ENCODE results near the gene ANKRD63. TPM values are rescaled to one million over a fixed set of nuclear protein-coding genes. Genes with fewer than 3 reads are reported as not detected.

ANKRD63 gene
- total and polyA plus RNA-seq, 10 of the 15 experiments (the other 5 are each of a cell fraction or from before 2014, with no cell fraction given) = not detected

- TF ChIP-seq, protein P1, sequence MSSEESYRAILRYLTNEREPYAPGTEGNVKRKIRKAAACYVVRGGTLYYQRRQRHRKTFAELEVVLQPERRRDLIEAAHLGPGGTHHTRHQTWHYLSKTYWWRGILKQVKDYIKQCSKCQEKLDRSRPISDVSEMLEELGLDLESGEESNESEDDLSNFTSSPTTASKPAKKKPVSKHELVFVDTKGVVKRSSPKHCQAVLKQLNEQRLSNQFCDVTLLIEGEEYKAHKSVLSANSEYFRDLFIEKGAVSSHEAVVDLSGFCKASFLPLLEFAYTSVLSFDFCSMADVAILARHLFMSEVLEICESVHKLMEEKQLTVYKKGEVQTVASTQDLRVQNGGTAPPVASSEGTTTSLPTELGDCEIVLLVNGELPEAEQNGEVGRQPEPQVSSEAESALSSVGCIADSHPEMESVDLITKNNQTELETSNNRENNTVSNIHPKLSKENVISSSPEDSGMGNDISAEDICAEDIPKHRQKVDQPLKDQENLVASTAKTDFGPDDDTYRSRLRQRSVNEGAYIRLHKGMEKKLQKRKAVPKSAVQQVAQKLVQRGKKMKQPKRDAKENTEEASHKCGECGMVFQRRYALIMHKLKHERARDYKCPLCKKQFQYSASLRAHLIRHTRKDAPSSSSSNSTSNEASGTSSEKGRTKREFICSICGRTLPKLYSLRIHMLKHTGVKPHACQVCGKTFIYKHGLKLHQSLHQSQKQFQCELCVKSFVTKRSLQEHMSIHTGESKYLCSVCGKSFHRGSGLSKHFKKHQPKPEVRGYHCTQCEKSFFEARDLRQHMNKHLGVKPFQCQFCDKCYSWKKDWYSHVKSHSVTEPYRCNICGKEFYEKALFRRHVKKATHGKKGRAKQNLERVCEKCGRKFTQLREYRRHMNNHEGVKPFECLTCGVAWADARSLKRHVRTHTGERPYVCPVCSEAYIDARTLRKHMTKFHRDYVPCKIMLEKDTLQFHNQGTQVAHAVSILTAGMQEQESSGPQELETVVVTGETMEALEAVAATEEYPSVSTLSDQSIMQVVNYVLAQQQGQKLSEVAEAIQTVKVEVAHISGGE (CRISPR knock-in tag; IDR thresholded peaks at IDR 0.05) = no peak
Measured at GRCh38 chr15:40258544-40258943, 24.3 kb downstream of the ANKRD63 start (continued).

DNA sequence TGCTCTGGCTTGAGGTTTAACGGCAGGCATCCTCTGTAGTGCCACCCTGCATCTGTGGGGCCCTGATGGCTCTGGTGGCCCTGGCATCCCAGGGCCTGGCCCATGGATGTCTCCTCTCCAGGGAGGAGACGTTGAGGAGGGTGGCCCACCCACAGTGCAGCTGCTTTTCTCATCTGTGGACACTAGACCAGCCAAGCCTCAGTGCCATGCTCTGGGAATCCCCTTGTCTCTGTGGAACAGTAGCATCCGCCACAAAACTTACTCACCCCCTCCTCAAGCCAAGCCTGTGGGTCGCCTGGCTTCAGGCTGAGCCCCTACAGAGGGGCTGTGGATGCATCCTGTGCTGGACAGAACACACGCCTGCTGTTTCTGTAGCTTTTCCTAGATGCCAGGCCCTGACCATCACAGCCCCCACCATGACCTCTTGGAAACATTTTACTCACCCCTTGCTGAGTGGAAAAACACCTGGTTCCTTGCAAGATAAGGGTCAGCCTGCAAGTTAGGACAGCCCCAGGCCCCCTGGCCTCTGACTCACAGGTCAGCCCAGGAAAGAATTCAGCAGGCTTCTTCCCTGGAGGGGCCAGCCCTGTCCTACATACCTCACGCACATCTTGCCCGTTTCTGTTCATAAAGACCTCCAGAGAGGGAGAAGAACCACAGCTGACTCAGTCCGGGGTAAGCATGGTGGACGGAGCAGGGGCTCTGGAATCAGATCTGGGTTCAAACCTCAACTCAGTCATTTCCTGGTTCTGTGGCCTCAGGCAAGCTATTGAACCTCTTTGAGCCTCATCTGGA, 25.0 kb downstream of the ANKRD63 start:
- WGBS (ENCODE audit: insufficient coverage, insufficient replicate concordance, low lambda C conversion rate, missing lambda C conversion rate) = 41% methylated on average over 9 of the region's 9 CpGs
- Histone ChIP-seq H3K9ac (ENCODE audit: control insufficient read depth, insufficient read depth, low read length) (no peak overlapping the region), H3K79me2 (ENCODE audit: control insufficient read depth, insufficient read depth, low read length) (no peaks in the 10 kb centered on the region), H3K27me3 (replicated peaks in 1 of 2; ENCODE audit: control insufficient read depth in 2 of 2, insufficient read depth in 2 of 2, low read length in 1 of 2) (peaks cover 0 to 3% of the 10 kb centered on the region in 2 experiments; a peak in 1 of 4 replicates), H4K20me1 (ENCODE audit: control insufficient read depth, insufficient read depth) (no peaks in the 10 kb centered on the region), H3K4me2 (ENCODE audit: control insufficient read depth, insufficient read depth) (no peak overlapping the region), H2AFZ (ENCODE audit: control insufficient read depth, low read depth, low read length) (no peak overlapping the region), H3K9me3 (replicated peaks; ENCODE audit: control insufficient read depth, insufficient read depth, low read length) (no peaks in the 10 kb centered on the region), H3K36me3 (ENCODE audit: control insufficient read depth in 2 of 2, insufficient read depth in 2 of 2, low read length in 1 of 2) (no peaks in the 10 kb centered on the region), H3K4me3 (no peak overlapping the region), H3K4me1 (ENCODE audit: control insufficient read depth, insufficient read depth, low read length) (peaks cover 3% of the 10 kb centered on the region; the same call in 1 of the 2 replicates), H3K27ac (ENCODE audit: control insufficient read depth, insufficient read depth) (no peak overlapping the region)
- no peak for FAIRE-seq
- ChIA-PET CTCF (interaction anchor here (2.3 to 2.9 kb wide), 2 partner anchors 16 to 40 kb away, joined by 11 read pairs; no protein-coding TSS in a partner anchor), RAD21 (ENCODE audit: unreplicated experiment) (interaction anchor here (0.9 to 1.3 kb wide), 4 partner anchors 17 to 370 kb away, joined by 3 to 5 read pairs (median 3); no protein-coding TSS in a partner anchor), SMC1A (ENCODE audit: uncharacterized antibody, unreplicated experiment) (interaction anchor here (1.2 to 1.9 kb wide), 3 partner anchors 15 to 151 kb away, joined by 3 to 5 read pairs (median 4); no protein-coding TSS in a partner anchor), POLR2A (no interaction called here)
- no peak for DNase-seq (ENCODE audit: low read depth, low spot score)
- intact Hi-C loops (cut with micrococcal nuclease; ENCODE audit: unreplicated experiment) (no loop called here), in situ Hi-C loops (cut with MboI) (no loop called here)
- BruUV-seq (replicated peaks) = no TSS peak
- ATAC-seq = no peak
- TF ChIP-seq FOXK2 (IDR thresholded peaks at IDR 0.05) (no peak), ZNF622 (IDR thresholded peaks at IDR 0.05) (no peak), RAD21 (IDR thresholded peaks at IDR 0.05; ENCODE audit: insufficient read depth, low read depth, low read length) (no peak), PAX8 (IDR thresholded peaks at IDR 0.05) (no peak), HSF1 (IDR thresholded peaks at IDR 0.05; ENCODE audit: low read depth, low read length) (no peak), YY1 (IDR thresholded peaks at IDR 0.05; ENCODE audit: low read depth, low read length) (no peak)
- TF ChIP-seq, protein P2, sequence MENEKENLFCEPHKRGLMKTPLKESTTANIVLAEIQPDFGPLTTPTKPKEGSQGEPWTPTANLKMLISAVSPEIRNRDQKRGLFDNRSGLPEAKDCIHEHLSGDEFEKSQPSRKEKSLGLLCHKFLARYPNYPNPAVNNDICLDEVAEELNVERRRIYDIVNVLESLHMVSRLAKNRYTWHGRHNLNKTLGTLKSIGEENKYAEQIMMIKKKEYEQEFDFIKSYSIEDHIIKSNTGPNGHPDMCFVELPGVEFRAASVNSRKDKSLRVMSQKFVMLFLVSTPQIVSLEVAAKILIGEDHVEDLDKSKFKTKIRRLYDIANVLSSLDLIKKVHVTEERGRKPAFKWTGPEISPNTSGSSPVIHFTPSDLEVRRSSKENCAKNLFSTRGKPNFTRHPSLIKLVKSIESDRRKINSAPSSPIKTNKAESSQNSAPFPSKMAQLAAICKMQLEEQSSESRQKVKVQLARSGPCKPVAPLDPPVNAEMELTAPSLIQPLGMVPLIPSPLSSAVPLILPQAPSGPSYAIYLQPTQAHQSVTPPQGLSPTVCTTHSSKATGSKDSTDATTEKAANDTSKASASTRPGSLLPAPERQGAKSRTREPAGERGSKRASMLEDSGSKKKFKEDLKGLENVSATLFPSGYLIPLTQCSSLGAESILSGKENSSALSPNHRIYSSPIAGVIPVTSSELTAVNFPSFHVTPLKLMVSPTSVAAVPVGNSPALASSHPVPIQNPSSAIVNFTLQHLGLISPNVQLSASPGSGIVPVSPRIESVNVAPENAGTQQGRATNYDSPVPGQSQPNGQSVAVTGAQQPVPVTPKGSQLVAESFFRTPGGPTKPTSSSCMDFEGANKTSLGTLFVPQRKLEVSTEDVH (IDR thresholded peaks at IDR 0.05; ENCODE audit: low read depth, partially characterized antibody) = no peak
- TF ChIP-seq, protein P3, sequence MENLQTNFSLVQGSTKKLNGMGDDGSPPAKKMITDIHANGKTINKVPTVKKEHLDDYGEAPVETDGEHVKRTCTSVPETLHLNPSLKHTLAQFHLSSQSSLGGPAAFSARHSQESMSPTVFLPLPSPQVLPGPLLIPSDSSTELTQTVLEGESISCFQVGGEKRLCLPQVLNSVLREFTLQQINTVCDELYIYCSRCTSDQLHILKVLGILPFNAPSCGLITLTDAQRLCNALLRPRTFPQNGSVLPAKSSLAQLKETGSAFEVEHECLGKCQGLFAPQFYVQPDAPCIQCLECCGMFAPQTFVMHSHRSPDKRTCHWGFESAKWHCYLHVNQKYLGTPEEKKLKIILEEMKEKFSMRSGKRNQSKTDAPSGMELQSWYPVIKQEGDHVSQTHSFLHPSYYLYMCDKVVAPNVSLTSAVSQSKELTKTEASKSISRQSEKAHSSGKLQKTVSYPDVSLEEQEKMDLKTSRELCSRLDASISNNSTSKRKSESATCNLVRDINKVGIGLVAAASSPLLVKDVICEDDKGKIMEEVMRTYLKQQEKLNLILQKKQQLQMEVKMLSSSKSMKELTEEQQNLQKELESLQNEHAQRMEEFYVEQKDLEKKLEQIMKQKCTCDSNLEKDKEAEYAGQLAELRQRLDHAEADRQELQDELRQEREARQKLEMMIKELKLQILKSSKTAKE (IDR thresholded peaks at IDR 0.05; ENCODE audit: low read depth, poor library complexity, severe bottlenecking) = no peak

Measured in GM12878 (cell line).